ENCODE data around the gene BRD7. TPM values are rescaled to one million over a fixed set of nuclear protein-coding genes. Genes with fewer than 3 reads are reported as not detected.

The BRD7 gene
- polyA plus RNA-seq, 4 donors, result 109 to 149 (median 135) TPM

DNA sequence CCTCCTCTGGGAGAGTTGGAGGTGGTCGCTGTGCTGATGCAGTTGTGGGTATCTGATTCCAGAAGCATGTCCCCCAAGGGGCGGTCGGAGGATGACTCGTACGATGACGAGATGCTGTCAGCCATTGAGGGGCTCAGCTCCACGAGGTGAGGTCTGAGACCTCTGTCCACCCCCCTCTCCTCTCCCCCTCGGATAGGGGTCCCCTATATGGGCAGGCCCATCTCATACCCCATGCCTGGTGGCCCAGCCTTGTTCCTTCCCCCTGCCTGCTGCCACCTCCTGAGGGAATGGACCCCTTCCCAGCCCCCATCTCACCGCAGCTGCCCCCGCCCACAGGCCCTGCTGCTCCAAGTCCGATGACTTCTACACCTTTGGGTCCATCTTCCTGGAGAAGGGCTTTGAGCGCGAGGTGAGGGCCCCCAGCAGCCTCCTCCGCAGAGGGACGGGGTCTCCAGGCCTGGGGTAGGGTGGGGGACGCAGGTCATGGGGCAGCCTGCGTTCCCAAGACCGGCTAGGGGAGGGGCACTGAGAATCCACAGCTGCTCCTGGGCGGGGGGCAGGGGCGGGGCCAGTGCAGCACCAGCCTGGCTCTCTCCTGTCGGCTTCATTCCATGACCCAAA lies 63.2 kb downstream of the BRD7 start:
- no peak for DNase-seq (ENCODE audit: low read depth in 4 of 4, low spot score in 3 of 4)

DNA sequence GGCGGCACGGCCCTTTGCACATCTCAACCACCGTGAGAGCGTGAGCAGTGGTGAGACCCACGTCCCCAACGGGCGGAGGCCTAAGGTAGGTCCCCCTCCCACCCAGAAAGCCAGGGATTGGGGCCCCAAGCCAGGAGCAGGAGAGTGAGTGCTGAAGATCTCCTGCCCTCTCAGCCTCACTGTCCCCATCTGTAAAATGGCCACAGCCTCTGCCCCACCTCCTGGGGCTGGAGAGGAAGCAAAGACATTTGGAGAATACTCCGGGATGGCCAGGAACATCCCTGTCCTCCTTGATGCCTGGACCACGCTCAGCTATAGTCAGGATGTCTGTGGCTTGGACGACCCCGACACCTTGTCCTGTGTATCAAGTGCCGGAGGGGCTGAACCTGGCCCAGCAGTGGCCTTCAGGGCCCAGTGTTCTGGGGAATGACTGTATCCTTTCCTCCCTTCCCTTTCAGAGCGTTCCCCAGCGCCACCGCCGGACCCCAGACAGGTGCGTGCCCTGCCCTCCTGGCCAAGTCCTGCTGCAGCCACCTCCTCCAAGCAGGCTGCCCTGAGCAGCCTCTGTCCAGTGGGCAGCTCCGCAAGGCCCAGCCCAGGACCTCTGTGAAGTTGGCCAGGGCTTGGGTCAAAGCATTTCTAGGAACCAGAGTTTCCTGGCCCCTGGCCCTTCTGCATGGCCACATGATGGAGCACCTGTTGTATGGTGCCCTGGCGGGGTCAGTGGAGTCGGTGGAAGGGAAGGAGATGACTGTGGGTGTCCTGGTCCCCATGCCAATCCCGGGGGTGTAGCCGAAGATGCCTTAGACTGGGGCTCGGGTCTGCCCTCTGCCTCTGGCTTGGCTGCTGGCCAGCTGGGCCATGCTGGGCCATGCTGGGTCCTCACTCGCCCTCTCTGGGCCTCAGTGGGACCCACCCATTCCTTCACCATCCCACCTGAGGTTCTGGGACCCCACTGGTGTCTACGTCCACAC lies 64.0 kb downstream of the BRD7 start:
- no peak for DNase-seq (ENCODE audit: low read depth in 4 of 4, low spot score in 3 of 4)

DNA sequence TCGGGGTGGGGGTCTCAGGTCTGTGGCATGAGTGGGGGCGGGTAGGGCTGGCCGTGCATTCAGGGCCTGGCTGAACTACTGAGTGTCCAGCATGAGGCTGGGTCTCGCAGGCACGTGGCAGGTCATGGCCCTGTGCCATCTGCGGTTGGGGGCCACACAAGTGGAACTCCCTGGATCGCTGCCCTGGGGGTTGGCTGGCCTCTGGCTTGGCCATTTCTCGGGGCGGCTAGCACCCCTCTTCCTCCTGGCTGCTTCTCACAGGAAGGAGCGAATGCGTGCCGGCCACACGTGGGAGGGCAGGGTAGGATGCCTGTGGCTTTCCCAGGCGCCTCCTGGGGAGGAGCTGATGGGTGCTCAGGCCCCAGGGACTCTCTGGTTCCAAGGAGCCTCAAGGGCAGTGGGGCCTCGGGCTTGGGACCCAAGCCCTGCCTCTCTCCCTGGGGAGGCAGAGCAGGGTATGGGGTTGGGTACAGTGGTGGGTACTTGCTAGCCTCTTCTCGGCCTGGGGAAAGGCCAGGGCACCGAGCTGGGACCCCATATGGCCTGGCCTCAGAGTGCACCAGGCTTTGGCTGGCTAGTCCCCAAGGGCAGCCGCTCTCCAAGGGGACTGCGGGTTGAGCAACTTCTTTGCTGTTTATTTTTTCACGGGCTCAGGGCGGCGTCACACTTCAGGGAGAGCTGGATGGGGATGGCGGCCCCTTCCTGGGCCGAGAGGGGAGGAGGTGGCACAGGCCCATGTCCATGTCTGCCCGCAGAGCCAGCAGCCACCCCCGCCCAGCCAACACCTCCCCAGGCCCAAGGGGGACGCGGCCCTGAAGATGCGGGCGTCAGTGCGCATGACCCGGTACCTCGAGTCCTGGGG lies 65.0 kb downstream of the BRD7 start:
- no peak for DNase-seq (ENCODE audit: low read depth in 4 of 4, low spot score in 3 of 4)

GRCh38 chr16:50303041-50303604 lies 65.7 kb downstream of the BRD7 start:
- DNase-seq (ENCODE audit: low read depth in 4 of 4, low spot score in 3 of 4), result no peak

- DNase-seq (ENCODE audit: low read depth in 4 of 4, low spot score in 3 of 4), result no peak
Measured at GRCh38 chr16:50302472-50303005, 66.2 kb downstream of the BRD7 start.

DNA sequence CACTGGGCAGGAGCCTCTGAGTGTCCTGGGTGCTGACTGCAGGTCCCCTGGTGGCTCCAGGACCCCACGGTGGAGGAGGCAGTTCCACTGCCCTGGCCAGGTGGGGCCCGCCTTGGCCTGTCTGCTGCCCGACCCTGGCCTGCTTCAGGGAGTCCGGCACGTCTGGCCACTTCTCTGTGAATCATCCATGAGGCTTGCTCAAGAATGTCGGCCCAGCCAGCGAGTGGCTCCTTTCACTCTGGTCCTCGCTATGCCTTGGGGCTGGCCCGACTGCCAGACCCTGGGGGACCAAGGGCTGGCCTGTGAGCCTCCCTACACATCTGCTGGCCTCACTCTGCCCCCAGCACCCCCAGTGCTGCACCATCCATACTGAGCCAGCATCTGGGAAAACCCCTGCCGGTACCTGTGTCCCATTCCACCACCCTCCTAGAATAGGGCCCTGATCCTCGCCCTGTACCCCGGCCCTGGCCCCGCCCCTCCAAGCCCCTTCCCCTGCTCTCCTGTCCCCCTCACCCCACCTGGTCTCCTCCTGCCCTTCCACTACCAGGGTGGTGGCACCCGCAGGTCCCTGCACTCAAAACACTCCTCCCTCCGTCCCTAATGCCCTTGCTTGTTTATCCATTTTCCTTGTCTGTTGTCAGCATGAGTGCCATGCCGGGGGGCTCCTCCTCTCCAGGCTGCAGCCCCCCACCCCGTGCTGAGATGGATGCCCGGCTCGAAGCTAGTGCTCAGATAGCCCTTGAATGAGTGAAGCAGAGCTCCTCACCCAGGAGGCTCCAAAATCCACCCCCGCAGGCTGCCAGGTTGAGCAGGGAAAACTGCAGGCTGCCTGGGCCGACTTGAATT lies 66.9 kb downstream of the BRD7 start:
- no peak for DNase-seq (ENCODE audit: low read depth in 4 of 4, low spot score in 3 of 4)

GRCh38 chr16:50300942-50301625 lies 67.7 kb downstream of the BRD7 start:
- no peak for DNase-seq (ENCODE audit: low read depth in 4 of 4, low spot score in 3 of 4)

GRCh38 chr16:50299508-50300105 lies 69.2 kb downstream of the BRD7 start:
- DNase-seq (ENCODE audit: low read depth in 4 of 4, low spot score in 3 of 4), result no peak

DNA sequence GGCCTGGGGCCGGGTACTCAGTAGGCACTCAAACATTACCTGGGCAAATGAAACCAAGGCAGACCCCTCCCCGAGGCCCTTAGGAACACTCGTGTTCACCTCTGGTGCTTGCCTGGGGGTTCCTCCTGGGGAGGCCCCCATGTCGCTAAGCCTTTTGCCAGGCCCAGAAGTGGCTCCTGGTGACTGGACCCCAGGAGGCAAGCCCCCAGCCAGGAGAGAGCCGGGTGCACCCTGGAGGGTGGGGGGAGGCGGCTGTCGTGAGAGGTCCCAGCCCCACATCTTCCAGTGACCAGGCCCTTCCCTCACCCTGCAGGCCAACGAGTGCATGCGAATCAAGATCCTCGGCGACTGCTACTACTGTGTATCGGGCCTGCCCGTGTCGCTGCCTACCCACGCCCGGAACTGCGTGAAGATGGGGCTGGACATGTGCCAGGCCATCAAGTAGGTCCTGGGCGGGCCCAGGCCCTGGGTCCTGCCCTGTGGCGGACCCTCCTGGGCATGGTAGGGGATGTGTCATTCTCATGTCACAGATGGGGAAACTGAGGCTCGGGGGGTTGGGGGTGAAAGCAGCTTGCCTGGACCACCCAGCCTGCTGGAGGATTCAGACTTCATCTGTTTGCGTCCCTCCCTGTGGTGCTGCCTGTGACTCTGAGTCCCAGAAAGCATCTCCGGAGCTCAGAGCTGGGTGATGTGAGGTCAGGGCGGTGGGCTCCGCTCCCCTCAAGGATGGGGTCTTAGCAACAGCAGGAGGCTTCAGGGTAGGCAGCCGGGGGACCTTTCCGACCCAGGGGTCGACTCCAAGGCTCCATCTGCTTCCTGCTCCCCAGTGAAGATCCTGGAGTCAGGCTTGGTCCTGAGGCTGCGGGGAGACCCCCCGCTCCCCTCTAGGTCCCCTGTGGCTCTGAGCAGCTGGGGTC lies 69.9 kb downstream of the BRD7 start:
- no peak for DNase-seq (ENCODE audit: low read depth in 4 of 4, low spot score in 3 of 4)

GRCh38 chr16:50298075-50298460 lies 70.7 kb downstream of the BRD7 start:
- no peak for DNase-seq (ENCODE audit: low read depth in 4 of 4, low spot score in 3 of 4)

DNA sequence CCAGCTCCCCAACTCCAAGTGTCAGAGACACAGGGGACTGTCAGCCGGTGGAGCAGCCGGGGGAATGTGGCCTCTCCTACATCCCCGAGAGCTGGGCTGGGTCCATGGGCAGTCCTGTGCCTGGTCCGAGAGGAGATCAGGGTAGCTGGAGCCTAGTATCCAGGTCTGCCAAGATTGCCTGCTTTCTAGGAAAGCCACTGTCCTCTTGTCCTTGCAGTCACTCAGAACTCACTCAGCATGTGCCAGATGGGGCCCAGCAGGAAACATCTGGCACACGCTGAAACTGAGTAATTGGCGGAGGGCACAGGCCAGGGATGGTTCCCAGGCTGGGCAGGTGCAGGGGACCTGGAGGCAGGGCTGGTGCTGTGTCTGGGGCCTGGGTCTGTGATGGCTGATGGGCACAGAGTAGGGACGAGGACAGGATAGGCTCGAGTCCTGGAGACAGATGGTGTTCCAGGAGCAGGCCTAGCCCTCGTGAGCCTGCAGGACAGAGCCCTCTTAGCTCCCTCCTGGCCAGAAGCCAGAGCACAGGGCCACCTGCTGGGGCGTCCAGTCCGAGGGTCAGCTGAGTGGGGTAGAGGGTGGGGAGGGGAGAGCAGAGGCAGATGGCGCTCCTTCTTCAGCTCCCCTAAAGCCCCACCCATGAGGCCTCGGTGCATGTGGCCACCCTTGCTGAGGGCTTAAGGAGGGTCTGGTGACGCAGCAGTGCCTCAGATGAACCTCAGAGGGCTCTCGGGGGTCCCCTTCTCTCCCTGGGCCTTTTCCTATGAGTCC lies 71.3 kb downstream of the BRD7 start:
- DNase-seq (ENCODE audit: low read depth in 4 of 4, low spot score in 3 of 4), result no peak

DNA sequence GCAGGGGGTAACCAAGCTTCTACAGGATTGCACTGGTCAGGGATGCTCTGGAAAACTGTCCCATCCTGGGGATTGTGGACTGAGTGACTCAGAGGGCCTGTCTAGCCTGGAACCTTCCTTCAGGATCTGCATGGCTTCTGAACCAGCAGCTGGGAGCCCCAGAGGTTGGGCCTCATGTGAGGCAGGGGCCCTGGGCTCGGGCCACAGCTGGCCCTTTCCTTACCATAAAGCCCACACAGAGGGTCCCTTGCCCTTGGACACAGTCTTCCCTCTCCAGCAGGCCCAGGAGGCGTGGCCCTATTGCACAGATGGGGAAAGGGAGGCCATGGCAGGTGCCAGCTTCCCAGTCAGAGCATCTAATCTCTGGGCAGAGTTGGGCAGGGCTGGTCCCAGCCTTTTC lies 72.0 kb downstream of the BRD7 start:
- DNase-seq (ENCODE audit: low read depth in 4 of 4, low spot score in 3 of 4), result no peak

GRCh38 chr16:50295541-50296132 lies 73.2 kb downstream of the BRD7 start:
- DNase-seq (ENCODE audit: low read depth in 4 of 4, low spot score in 3 of 4), result no peak

- no peak for DNase-seq (ENCODE audit: low read depth in 4 of 4, low spot score in 3 of 4)
Measured at GRCh38 chr16:50294955-50295354, 73.8 kb downstream of the BRD7 start.

DNA sequence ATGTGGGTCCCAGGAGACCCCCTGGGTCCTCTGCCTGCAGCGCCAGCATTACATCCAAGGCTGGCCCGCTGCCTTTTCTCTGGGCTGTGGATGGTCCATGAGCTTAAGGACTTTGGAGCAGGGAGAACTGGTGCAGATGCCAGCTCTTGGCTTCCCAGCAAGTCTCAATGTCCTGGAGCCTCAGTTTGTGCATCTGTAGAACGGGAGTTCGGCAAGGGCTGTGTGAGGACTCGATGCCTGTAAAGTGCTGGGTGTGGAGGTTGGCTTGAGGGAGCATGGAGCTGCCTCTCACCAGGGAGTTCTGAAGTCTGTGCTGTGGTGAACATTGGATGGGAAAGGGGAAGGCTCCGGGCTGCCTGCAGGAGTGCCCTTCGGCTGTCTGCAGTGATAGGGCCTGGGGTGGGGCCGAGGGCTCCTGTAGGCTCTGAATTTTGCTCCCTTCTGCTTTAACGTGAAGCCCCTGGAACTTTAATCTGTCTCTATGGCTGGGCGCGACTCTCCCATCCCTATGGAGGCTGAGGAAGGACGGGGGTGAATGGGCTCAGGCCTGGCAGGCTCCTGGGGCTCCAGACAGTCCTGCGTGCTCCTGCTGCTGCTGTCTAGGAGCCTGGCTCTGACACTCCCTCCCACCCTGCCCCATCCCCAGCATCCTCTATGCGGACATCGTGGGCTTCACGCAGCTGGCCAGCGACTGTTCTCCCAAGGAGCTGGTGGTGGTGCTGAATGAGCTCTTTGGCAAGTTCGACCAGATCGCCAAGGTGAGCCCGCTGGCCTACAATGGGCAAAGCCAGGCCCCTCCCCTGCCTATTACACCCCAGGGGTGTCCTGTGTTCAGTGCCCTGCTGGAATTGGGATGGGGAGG lies 74.6 kb downstream of the BRD7 start:
- no peak for DNase-seq (ENCODE audit: low read depth in 4 of 4, low spot score in 3 of 4)

Data from right renal pelvis (tissue), 4 donors.